NT2/D1 (cell line): ENCODE measurements around the gene ACOT4.

ENCODE experiments used
- SUZ12 ChIP-seq: IDR thresholded peaks from 2 replicates; pipeline ENCODE4 v1.6.1; 2011; ENCODE audit not compliant: insufficient read length, insufficient read depth; ENCODE audit errors: extremely low read depth
- YY1 ChIP-seq: IDR thresholded peaks from 2 replicates; pipeline ENCODE4 v1.6.1; 2011; ENCODE audit not compliant: insufficient read length, insufficient read depth
- ZNF274 ChIP-seq: IDR thresholded peaks from 2 replicates; pipeline ENCODE4 v1.6.1; 2011; ENCODE audit warnings: mild to moderate bottlenecking, low read depth, low read length

DNA sequence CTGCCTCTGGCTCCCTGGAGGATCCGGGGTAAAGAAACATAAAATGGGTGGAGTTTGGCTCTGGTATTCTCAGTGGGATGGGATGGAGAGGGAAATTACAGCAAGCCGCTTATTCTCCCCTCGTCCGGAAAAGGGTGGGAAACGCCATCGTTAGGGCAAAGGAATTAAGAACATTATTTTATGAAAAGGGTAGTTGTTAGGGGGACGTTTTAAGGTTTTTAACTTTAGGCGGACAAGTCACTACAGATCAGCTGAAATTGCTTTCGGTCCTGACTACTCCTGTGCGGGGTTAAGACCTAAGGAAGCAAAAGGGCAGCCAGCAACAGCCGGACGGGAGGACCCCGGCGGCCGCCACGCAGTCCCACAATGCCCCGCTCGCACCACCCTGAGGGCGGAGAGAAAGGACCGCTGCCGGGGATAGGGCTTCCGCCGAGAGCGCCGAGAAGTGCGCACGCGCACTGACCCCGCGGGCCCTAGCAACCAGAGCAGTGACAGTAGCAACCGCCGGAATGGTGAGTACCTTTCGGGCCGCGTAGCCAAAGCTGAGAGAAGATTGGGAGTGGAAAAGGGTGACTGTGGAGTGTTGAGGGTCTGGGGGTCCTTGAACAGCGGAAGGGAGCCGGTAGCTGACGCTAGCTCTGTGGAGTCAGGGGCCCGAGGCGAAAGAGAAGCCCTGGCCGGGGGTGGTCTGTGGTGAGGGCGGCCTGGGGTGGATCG lies 53.0 kb downstream of the ACOT4 start, which contains the start of gene DNAL1:
- TF ChIP-seq SUZ12 (no peak), YY1 (no peak), ZNF274 (no peak)
